K562 (cell line): Measurements from ENCODE around the gene CDPF1. TPM values are rescaled to one million over a fixed set of nuclear protein-coding genes. Genes with fewer than 3 reads are reported as not detected.

ENCODE experiments used
- ATAC-seq: fragments of 200-7000 bp; cut with Tn5 transposase; 3 replicates; pipeline ENCODE4 v1.9.1; 2020; ENCODE audit warnings: moderate library complexity
- BruUV-seq: library from RNA; stranded (reverse); fragments of 400-500 nt; replicated peaks from 2 replicates; lab custom pipeline; 2021; lab: Mats Ljungman, UMichigan
- CTCF ChIA-PET: fragments of 300-600 bp; formaldehyde crosslinking; extraction: SDS; loops from one replicate; lab custom pipeline; 2021; ENCODE audit warnings: low intra/inter-chr PET ratio; lab: Yijun Ruan, JAX
- POLR2A ChIA-PET: fragments of 300-600, 350-650 bp; sonication (Branson Sonifier 250); formaldehyde crosslinking; extraction: SDS; loops from one replicate; lab custom pipeline; 2021; ENCODE audit warnings: antibody characterized with exemption, inconsistent platforms; lab: Yijun Ruan, JAX
- DNase-seq, 4 experiments: peaks; one replicate each; pipeline versions ENCODE4 v3.0.0 to v3.0.0-alpha.2; 2011 to 2018; ENCODE audit warnings: low spot score in 3 of 4, mixed read lengths in 3 of 4; ENCODE audit errors: extremely low read depth in 1 of 4
- FAIRE-seq: peaks from 2 replicates; lab custom pipeline; 2011; peaks lifted over from hg19 to GRCh38; lab: Jason Lieb, UNC
- H2AFZ ChIP-seq: 2 replicates; pipeline ENCODE4 v1.6.0; 2011; ENCODE audit warnings: low read depth, low read length, control low read depth, inconsistent platforms
- H3K27ac ChIP-seq: fragments of 200-600 bp; 3 replicates; pipeline ENCODE4 v1.8.0; 2011; ENCODE audit warnings: low read depth, mild to moderate bottlenecking, control low read depth, inconsistent platforms, low read length, moderate library complexity, mixed read lengths; ENCODE audit errors: extremely low read depth
- H3K27me3 ChIP-seq, 2 experiments: fragments of 300-600 bp in 1 of 2; 2 replicates in 1 of 2; 3 replicates in 1 of 2; pipeline versions ENCODE4 v1.6.0 to v1.8.0; 2011; ENCODE audit warnings: inconsistent platforms in 2 of 2, low read length in 2 of 2, mild to moderate bottlenecking in 1 of 2, mixed read lengths in 1 of 2, moderate library complexity in 1 of 2; ENCODE audit not compliant: control insufficient read depth in 2 of 2, insufficient read depth in 2 of 2
- H3K36me3 ChIP-seq: fragments of 300-600 bp; 3 replicates; pipeline ENCODE4 v1.8.0; 2011; ENCODE audit warnings: mild to moderate bottlenecking, low read length, inconsistent platforms; ENCODE audit not compliant: control insufficient read depth, insufficient read depth
- H3K4me1 ChIP-seq, 2 experiments: fragments of 200-600 bp in 1 of 2; replicated peaks in 1 of 2; 2 replicates in 1 of 2; 3 replicates in 1 of 2; pipeline versions ENCODE4 v1.5.1 to v1.8.0; 2011; ENCODE audit warnings: inconsistent platforms in 2 of 2, low read length in 2 of 2, mild to moderate bottlenecking in 1 of 2, mixed read lengths in 1 of 2, moderate library complexity in 1 of 2; ENCODE audit not compliant: control insufficient read depth in 2 of 2, insufficient read depth in 2 of 2
- H3K4me2 ChIP-seq: 2 replicates; pipeline ENCODE4 v1.6.1; 2011; ENCODE audit warnings: low read length, control low read depth, inconsistent platforms, mixed read lengths; ENCODE audit not compliant: insufficient read depth
- H3K4me3 ChIP-seq: fragments of 200-600 bp; sonication (generic), shearing (Covaris generic); 2 replicates; pipeline ENCODE4 v1.5.1; 2016; ENCODE audit warnings: control low read depth, inconsistent platforms
- H3K79me2 ChIP-seq: fragments of 200-600 bp; 3 replicates; pipeline ENCODE4 v1.8.0; 2011; ENCODE audit warnings: low read length, inconsistent platforms; ENCODE audit not compliant: control insufficient read depth, insufficient read depth
- H3K9ac ChIP-seq, 2 experiments: 2 replicates each; pipeline versions ENCODE4 v1.6.0 to v1.6.1; 2011; ENCODE audit warnings: low read depth in 2 of 2, low read length in 2 of 2, control low read depth in 1 of 2, inconsistent platforms in 1 of 2, mild to moderate bottlenecking in 1 of 2, mixed read lengths in 1 of 2; ENCODE audit not compliant: insufficient read depth in 1 of 2
- H3K9me1 ChIP-seq: one replicate; pipeline ENCODE4 v1.6.0; 2011; ENCODE audit warnings: inconsistent platforms, mild to moderate bottlenecking, low read length, moderate library complexity; ENCODE audit not compliant: control insufficient read depth, insufficient read depth
- H3K9me3 ChIP-seq: replicated peaks from 2 replicates; pipeline ENCODE4 v1.5.1; 2011; ENCODE audit warnings: low read depth, low read length, inconsistent platforms; ENCODE audit not compliant: control insufficient read depth, insufficient read depth
- H4K20me1 ChIP-seq: replicated peaks from 2 replicates; pipeline ENCODE4 v1.6.1; 2011; ENCODE audit warnings: low read length, inconsistent platforms, mixed read lengths; ENCODE audit not compliant: control insufficient read depth, insufficient read depth
- ESRRA ChIP-seq: fragments of 450-650 bp; IDR thresholded peaks from 2 replicates; pipeline ENCODE4 v1.6.1; 2014; ENCODE audit warnings: low read depth, mild to moderate bottlenecking, moderate library complexity, borderline replicate concordance
- FUS ChIP-seq: fragments of 200-400 bp; formaldehyde crosslinking; optimal IDR thresholded peaks from 2 replicates; pipeline ENCODE3; 2017; ENCODE audit warnings: low read depth, low read length
- GABPA ChIP-seq: fragments of 200-800 bp; sonication (Bioruptor generic); conservative IDR thresholded peaks from 2 replicates; pipeline ENCODE4 v1.6.1; 2016; ENCODE audit warnings: low read depth, missing genetic modification characterization, missing compliant biosample characterization
- KAT2B ChIP-seq: IDR thresholded peaks from one replicate; pipeline ENCODE4 v1.6.1; 2012; ENCODE audit warnings: low read depth, mild to moderate bottlenecking, control low read depth, inconsistent platforms, low read length, moderate library complexity
- PML ChIP-seq: IDR thresholded peaks from 2 replicates; pipeline ENCODE4 v1.6.1; 2012; ENCODE audit warnings: low read length, inconsistent platforms
- RUNX1 ChIP-seq: sonication (generic); IDR thresholded peaks from 2 replicates; pipeline ENCODE4 v1.6.1; 2016; ENCODE audit warnings: antibody characterized with exemption, low read depth
- ZNF717 ChIP-seq: fragments of 250-450 bp; sonication (Bioruptor Pico); IDR thresholded peaks from 2 replicates; pipeline ENCODE4 v1.5.0; 2021
- WGBS: fragments of 100-300 bp; shearing (Covaris generic); methylation state at CpG from one replicate; pipeline ENCODE4 v1.1.6; 2016; ENCODE audit warnings: low coverage, mixed read lengths; ENCODE audit not compliant: insufficient coverage; ENCODE audit errors: missing lambda C conversion rate; 5-methylcytosine and 5-hydroxymethylcytosine counted together
- in situ Hi-C: fragments of 300-500 bp; cut with MboI; formaldehyde crosslinking; loops from 4 replicates; pipeline ENCODE4 v1.15.0; 2018; ENCODE audit warnings: inconsistent platforms, mixed read lengths
- intact Hi-C: fragments of 100-400 bp; cut with micrococcal nuclease; formaldehyde crosslinking; loops from 2 replicates; pipeline ENCODE4 v1.14.2; 2022
- polyA plus RNA-seq, 8 experiments: library from polyadenylated mRNA; depleted of rRNA in 4 of 8; stranded (reverse) in 5 of 8; unstranded in 3 of 8; fragments of >200 nt; fragmentation: Nextera tagmentation in 2 of 8; fragmentation: Illumina TruSeq in 1 of 8; extraction: Ambion mirVana in 2 of 8; extraction: Trizol in 1 of 8; gene quantifications; 2 replicates each; pipeline versions ENCODE4 v1.2.1 to v1.2.3, GENCODE V29; 2011 to 2014; ENCODE audit warnings: inconsistent platforms in 1 of 8, missing spikeins in 1 of 8
- total RNA-seq, 7 experiments: library from RNA; depleted of rRNA in 6 of 7; stranded (reverse); fragments of >200 nt in 6 of 7; fragmentation: Illumina TruSeq in 2 of 7; extraction: Trizol in 2 of 7; gene quantifications; 2 replicates each; pipeline versions ENCODE4 v1.2.1 to v1.2.3, GENCODE V29; 2011 to 2021; ENCODE audit warnings: low replicate concordance in 1 of 7
- TF ChIP-seq, protein P1 (sequence below): fragments of 450-650 bp; IDR thresholded peaks from 2 replicates; pipeline ENCODE4 v1.6.1; 2018; ENCODE audit warnings: mild to moderate bottlenecking, low read depth; ENCODE audit not compliant: partially characterized antibody
- TF ChIP-seq, protein P2 (sequence below): fragments of 450-650 bp; IDR thresholded peaks from 2 replicates; pipeline ENCODE4 v1.6.1; 2016; ENCODE audit warnings: borderline replicate concordance

CDPF1 gene
- total and polyA plus RNA-seq, 9 of the 15 experiments (the other 6 are each of a cell fraction or from before 2014, with no cell fraction given): 0.84 to 19.5 (median 9.1) TPM

DNA sequence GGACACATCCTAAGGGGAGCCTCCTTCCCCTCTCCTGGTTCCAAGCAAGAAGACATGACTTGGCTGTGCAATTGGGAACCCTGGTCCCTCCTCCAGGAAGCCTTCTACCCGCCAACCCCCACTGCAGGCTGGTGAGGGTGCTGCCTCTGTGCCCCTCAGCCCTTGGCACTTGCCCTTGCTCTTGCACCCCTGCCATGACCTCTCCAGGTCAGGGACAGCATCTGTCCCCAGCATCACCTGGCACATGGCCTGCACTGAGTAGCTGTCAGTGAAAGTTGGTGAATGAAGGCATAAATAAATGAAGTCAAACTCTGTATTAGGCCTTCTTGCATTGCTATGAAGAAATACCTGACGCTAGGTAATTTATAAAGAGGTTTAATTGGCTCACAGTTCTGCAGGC lies 44.7 kb upstream of the CDPF1 start:
- peaks cover 2 to 32% of the 10 kb centered on the region in 2 experiments; a peak in 4 of 5 replicates for H3K4me1 ChIP-seq
- no peaks in the 10 kb centered on the region for H3K9me3 ChIP-seq
- CTCF ChIA-PET: no interaction called here
- H2AFZ ChIP-seq: no peak overlapping the region
- H3K4me3 ChIP-seq: no peak overlapping the region
- no peak overlapping the region for H3K9ac ChIP-seq
- H4K20me1 ChIP-seq: no peaks in the 10 kb centered on the region
- peaks cover 17% of the 10 kb centered on the region for H3K79me2 ChIP-seq
- no TSS peak for BruUV-seq
- ATAC-seq (no peak), FAIRE-seq (no peak), DNase-seq (no peak)
- H3K4me2 ChIP-seq: no peak overlapping the region
- H3K9me1 ChIP-seq: no peaks in the 10 kb centered on the region
- no peak overlapping the region for H3K27ac ChIP-seq
- POLR2A ChIA-PET: interaction anchor here (0.7 to 2.6 kb wide), 2 partner anchors 9 to 16 kb away, joined by 3 to 10 read pairs; no protein-coding TSS in a partner anchor
- intact Hi-C loops (loop anchor here (5.0 kb wide), 1 partner anchor 162 kb away; no protein-coding TSS in a partner anchor), in situ Hi-C loops (no loop called here)
- TF ChIP-seq GABPA (tag) (no peak), PML (no peak), ZNF717 (no peak), ESRRA (no peak), RUNX1 (no peak), FUS (no peak), KAT2B (no peak)
- TF ChIP-seq, protein P1, sequence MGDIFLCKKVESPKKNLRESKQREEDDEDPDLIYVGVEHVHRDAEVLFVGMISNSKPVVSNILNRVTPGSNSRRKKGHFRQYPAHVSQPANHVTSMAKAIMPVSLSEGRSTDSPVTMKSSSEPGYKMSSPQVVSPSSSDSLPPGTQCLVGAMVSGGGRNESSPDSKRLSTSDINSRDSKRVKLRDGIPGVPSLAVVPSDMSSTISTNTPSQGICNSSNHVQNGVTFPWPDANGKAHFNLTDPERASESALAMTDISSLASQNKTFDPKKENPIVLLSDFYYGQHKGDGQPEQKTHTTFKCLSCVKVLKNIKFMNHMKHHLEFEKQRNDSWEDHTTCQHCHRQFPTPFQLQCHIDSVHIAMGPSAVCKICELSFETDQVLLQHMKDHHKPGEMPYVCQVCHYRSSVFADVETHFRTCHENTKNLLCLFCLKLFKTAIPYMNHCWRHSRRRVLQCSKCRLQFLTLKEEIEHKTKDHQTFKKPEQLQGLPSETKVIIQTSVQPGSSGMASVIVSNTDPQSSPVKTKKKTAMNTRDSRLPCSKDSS: no peak
- TF ChIP-seq, protein P2, sequence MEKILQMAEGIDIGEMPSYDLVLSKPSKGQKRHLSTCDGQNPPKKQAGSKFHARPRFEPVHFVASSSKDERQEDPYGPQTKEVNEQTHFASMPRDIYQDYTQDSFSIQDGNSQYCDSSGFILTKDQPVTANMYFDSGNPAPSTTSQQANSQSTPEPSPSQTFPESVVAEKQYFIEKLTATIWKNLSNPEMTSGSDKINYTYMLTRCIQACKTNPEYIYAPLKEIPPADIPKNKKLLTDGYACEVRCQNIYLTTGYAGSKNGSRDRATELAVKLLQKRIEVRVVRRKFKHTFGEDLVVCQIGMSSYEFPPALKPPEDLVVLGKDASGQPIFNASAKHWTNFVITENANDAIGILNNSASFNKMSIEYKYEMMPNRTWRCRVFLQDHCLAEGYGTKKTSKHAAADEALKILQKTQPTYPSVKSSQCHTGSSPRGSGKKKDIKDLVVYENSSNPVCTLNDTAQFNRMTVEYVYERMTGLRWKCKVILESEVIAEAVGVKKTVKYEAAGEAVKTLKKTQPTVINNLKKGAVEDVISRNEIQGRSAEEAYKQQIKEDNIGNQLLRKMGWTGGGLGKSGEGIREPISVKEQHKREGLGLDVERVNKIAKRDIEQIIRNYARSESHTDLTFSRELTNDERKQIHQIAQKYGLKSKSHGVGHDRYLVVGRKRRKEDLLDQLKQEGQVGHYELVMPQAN: no peak
- H3K36me3 ChIP-seq: peaks cover 21% of the 10 kb centered on the region; the same call in 2 of the 3 replicates
- H3K27me3 ChIP-seq: no peaks in the 10 kb centered on the region
- WGBS: 83% methylated on average over 2 of the region's 2 CpGs
